ENCODE measurements around the gene DAAM2. TPM values are rescaled to one million over a fixed set of nuclear protein-coding genes. Genes with fewer than 3 reads are reported as not detected.

DAAM2 gene
- total and polyA plus RNA-seq, 9 of the 15 experiments (the other 6 are each of a cell fraction or from before 2014, with no cell fraction given): 0.01 to 0.07 TPM; not detected in 7

GRCh38 chr6:39844866-39845265 is 52.7 kb downstream of the DAAM2 start:
- H3K9ac ChIP-seq (ENCODE audit: insufficient read depth in 1 of 2, low read depth in 2 of 2, low read length in 2 of 2): no peak overlapping the region
- no peak overlapping the region for H3K4me3 ChIP-seq
- CTCF ChIA-PET (ENCODE audit: low intra/inter-chr PET ratio): no interaction called here
- H3K4me2 ChIP-seq (ENCODE audit: insufficient read depth, low read length): no peak overlapping the region
- BruUV-seq (replicated peaks): no TSS peak
- FAIRE-seq (peak; percentile 11), DNase-seq (ENCODE audit: extremely low read depth in 1 of 4, low spot score in 3 of 4) (no peak), ATAC-seq (no peak)
- no peaks in the 10 kb centered on the region for H3K9me3 ChIP-seq (replicated peaks; ENCODE audit: control insufficient read depth, insufficient read depth, low read depth, low read length)
- H3K4me1 ChIP-seq (replicated peaks in 1 of 2; ENCODE audit: control insufficient read depth in 2 of 2, insufficient read depth in 2 of 2, low read length in 2 of 2): no peaks in the 10 kb centered on the region
- H3K27me3 ChIP-seq (ENCODE audit: control insufficient read depth in 2 of 2, insufficient read depth in 2 of 2, low read length in 2 of 2): peaks cover 0 to 25% of the 10 kb centered on the region in 2 experiments; a peak in 2 of 5 replicates
- intact Hi-C loops (cut with micrococcal nuclease) (no loop called here), in situ Hi-C loops (cut with MboI) (no loop called here)
- no peaks in the 10 kb centered on the region for H3K36me3 ChIP-seq (ENCODE audit: control insufficient read depth, insufficient read depth, low read length)
- WGBS (ENCODE audit: insufficient coverage, low coverage, missing lambda C conversion rate): 0% methylated on average over 1 of the region's 1 CpG
- POLR2A ChIA-PET: no interaction called here
- TF ChIP-seq ZBTB26 (CRISPR knock-in tag; IDR thresholded peaks at IDR 0.05) (peak; percentile 57; the same call in 1 of the 2 replicates), MAFK (IDR thresholded peaks at IDR 0.05; ENCODE audit: low read length) (no peak), TSC22D4 (tag; IDR thresholded peaks at IDR 0.05) (peak; percentile 88), KDM5B (IDR thresholded peaks at IDR 0.05; ENCODE audit: insufficient replicate concordance, low read depth, low read length) (no peak), ZNF165 (CRISPR knock-in tag; IDR thresholded peaks at IDR 0.05; ENCODE audit: borderline replicate concordance) (no peak), ATF3 (IDR thresholded peaks at IDR 0.05) (no peak), ATF3 (CRISPR knock-in tag; conservative IDR thresholded peaks at IDR 0.05) (no peak), SIX5 (IDR thresholded peaks at IDR 0.05; ENCODE audit: borderline replicate concordance in 1 of 2, insufficient read depth in 1 of 2, low read depth in 1 of 2, low read length in 2 of 2) (no peak), ZNF354B (CRISPR knock-in tag; IDR thresholded peaks at IDR 0.05) (no peak), ELF4 (CRISPR knock-in tag; IDR thresholded peaks at IDR 0.05) (peak; percentile 52; the same call in 1 of the 2 replicates)
- no peak overlapping the region for H2AFZ ChIP-seq (ENCODE audit: low read depth, low read length)
- no peaks in the 10 kb centered on the region for H3K9me1 ChIP-seq (ENCODE audit: control insufficient read depth, insufficient read depth, low read length)
- no peak overlapping the region for H3K27ac ChIP-seq (ENCODE audit: extremely low read depth, low read depth, low read length)
- no peaks in the 10 kb centered on the region for H4K20me1 ChIP-seq (replicated peaks; ENCODE audit: control insufficient read depth, insufficient read depth, low read length)
- H3K79me2 ChIP-seq (ENCODE audit: control insufficient read depth, insufficient read depth, low read length): no peaks in the 10 kb centered on the region
